Breast epithelium (tissue), 3 donors: Measurements from ENCODE around the gene XCL2.

Experiments
- POLR2A ChIP-seq: fragments of 450-650 bp; IDR thresholded peaks from one replicate; pipeline ENCODE4 v1.6.1; 2016; ENCODE audit warnings: antibody characterized with exemption, mild to moderate bottlenecking, moderate library complexity
- POLR2AphosphoS5 ChIP-seq, 3 donors: sonication (generic); formaldehyde crosslinking; IDR thresholded peaks; one replicate each; pipeline ENCODE4 v1.6.1; 2017; ENCODE audit warnings: antibody characterized with exemption in 3 of 3
- TF ChIP-seq, protein P1 (sequence below), 3 donors: fragments of 450-650 bp; IDR thresholded peaks; one replicate each; pipeline ENCODE4 v1.5.1; 2016 to 2017; ENCODE audit warnings: antibody characterized with exemption in 3 of 3, mild to moderate bottlenecking in 3 of 3, moderate library complexity in 3 of 3

DNA sequence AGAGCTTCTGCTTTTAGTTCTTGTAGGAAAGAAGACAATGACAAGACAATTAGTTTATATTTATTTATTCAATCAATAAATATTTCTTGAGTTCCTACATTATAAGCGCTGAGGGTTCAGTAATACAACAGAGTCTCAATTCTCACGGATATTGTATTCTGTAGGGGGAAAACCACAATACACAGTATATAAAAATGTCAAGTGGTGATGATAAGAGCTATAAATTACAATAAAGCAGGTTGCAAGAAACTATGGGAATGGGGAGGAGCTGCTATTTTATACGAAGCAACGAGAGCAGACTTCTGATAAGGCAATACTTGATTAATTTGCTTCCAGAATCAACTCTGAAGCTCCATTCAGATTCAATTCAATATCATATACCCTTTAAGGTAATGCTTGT, 22.0 kb upstream of the XCL2 start:
- TF ChIP-seq, protein P1, sequence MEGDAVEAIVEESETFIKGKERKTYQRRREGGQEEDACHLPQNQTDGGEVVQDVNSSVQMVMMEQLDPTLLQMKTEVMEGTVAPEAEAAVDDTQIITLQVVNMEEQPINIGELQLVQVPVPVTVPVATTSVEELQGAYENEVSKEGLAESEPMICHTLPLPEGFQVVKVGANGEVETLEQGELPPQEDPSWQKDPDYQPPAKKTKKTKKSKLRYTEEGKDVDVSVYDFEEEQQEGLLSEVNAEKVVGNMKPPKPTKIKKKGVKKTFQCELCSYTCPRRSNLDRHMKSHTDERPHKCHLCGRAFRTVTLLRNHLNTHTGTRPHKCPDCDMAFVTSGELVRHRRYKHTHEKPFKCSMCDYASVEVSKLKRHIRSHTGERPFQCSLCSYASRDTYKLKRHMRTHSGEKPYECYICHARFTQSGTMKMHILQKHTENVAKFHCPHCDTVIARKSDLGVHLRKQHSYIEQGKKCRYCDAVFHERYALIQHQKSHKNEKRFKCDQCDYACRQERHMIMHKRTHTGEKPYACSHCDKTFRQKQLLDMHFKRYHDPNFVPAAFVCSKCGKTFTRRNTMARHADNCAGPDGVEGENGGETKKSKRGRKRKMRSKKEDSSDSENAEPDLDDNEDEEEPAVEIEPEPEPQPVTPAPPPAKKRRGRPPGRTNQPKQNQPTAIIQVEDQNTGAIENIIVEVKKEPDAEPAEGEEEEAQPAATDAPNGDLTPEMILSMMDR (IDR thresholded peaks at IDR 0.05), result no peak
- TF ChIP-seq POLR2A (no peak), POLR2AphosphoS5 (IDR thresholded peaks at IDR 0.05) (no peak)
